Measurements from ENCODE around the gene TEAD4. TPM values are rescaled to one million over a fixed set of nuclear protein-coding genes. Genes with fewer than 3 reads are reported as not detected.

TEAD4 gene
- total and polyA plus RNA-seq, 2 experiments from 2014 or later: 5.5 to 12.7 TPM

GRCh38 chr12:2992724-2993123 lies 33.5 kb downstream of the TEAD4 start:
- TF ChIP-seq EZH2 (IDR thresholded peaks at IDR 0.05; ENCODE audit: borderline replicate concordance): no peak
- TF ChIP-seq, protein P1, sequence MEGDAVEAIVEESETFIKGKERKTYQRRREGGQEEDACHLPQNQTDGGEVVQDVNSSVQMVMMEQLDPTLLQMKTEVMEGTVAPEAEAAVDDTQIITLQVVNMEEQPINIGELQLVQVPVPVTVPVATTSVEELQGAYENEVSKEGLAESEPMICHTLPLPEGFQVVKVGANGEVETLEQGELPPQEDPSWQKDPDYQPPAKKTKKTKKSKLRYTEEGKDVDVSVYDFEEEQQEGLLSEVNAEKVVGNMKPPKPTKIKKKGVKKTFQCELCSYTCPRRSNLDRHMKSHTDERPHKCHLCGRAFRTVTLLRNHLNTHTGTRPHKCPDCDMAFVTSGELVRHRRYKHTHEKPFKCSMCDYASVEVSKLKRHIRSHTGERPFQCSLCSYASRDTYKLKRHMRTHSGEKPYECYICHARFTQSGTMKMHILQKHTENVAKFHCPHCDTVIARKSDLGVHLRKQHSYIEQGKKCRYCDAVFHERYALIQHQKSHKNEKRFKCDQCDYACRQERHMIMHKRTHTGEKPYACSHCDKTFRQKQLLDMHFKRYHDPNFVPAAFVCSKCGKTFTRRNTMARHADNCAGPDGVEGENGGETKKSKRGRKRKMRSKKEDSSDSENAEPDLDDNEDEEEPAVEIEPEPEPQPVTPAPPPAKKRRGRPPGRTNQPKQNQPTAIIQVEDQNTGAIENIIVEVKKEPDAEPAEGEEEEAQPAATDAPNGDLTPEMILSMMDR (IDR thresholded peaks at IDR 0.05; ENCODE audit: poor library complexity): no peak
- TF ChIP-seq EZH2phosphoT487 (IDR thresholded peaks at IDR 0.05; ENCODE audit: low read depth, severe bottlenecking, unreplicated experiment): no peak
- no peaks in the 10 kb centered on the region for H3K79me2 ChIP-seq
- H3K4me1 ChIP-seq (ENCODE audit: insufficient read depth): no peaks in the 10 kb centered on the region
- H3K27ac ChIP-seq: no peak overlapping the region
- H2AFZ ChIP-seq: no peak overlapping the region
- no peaks in the 10 kb centered on the region for H3K9me2 ChIP-seq (replicated peaks; ENCODE audit: insufficient read depth)
- 95% methylated on average over 5 of the region's 5 CpGs for WGBS (ENCODE audit: low lambda C conversion rate, missing lambda C conversion rate)
- H4K20me1 ChIP-seq (ENCODE audit: insufficient read depth, poor library complexity, severe bottlenecking): no peaks in the 10 kb centered on the region
- H3K4me3 ChIP-seq: no peak overlapping the region
- no peak for DNase-seq (ENCODE audit: low spot score)
- H3K9me3 ChIP-seq (ENCODE audit: low read depth): no peaks in the 10 kb centered on the region
- no peak overlapping the region for H3K4me2 ChIP-seq
- H3K36me3 ChIP-seq (replicated peaks; ENCODE audit: insufficient read depth, low read depth): no peaks in the 10 kb centered on the region
- H3K27me3 ChIP-seq: no peaks in the 10 kb centered on the region

DNA sequence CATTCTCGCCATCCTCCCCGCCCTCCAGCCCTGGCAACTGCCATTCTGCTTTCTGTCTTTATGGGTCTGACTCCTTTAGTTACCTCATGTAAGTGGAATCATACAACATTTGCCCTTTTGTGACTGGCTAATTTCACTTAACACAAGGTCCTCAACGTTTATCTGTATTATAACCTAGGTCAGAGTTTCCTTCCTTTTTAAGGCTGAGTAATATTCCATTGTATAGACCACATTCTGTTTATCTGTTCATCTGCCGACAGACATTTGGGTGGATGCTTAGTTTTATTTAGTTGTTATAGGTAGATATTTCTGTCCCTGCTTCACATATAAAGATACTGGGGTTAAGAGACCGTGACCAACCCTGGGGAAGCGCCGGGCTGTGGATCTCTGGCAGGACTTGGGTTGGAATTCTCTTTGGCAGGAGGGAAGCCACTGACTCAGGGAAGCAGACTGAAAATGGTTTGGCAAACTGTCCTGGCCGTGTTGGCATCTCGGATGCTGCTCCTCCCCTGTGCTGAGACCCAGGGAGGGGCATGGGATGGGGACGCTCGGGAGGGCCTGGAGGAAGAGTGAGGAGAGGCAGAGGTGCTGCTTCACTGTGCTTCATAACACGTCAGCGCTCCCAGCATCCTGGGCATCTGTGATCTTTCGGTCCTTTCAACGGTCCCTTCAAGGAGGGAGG lies 38.9 kb downstream of the TEAD4 start:
- H3K4me3 ChIP-seq: no peak overlapping the region
- H3K79me2 ChIP-seq: no peaks in the 10 kb centered on the region
- no peaks in the 10 kb centered on the region for H3K9me2 ChIP-seq (replicated peaks; ENCODE audit: insufficient read depth)
- no peak overlapping the region for H2AFZ ChIP-seq
- H3K27ac ChIP-seq: no peak overlapping the region
- no peaks in the 10 kb centered on the region for H3K9me3 ChIP-seq (ENCODE audit: low read depth)
- H4K20me1 ChIP-seq (ENCODE audit: insufficient read depth, poor library complexity, severe bottlenecking): no peaks in the 10 kb centered on the region
- no peak overlapping the region for H3K4me2 ChIP-seq
- TF ChIP-seq, protein P1 (IDR thresholded peaks at IDR 0.05; ENCODE audit: poor library complexity): no peak
- no peak for TF ChIP-seq EZH2 (IDR thresholded peaks at IDR 0.05; ENCODE audit: borderline replicate concordance)
- no peak for TF ChIP-seq EZH2phosphoT487 (IDR thresholded peaks at IDR 0.05; ENCODE audit: low read depth, severe bottlenecking, unreplicated experiment)
- no peaks in the 10 kb centered on the region for H3K4me1 ChIP-seq (ENCODE audit: insufficient read depth)
- no peaks in the 10 kb centered on the region for H3K27me3 ChIP-seq
- no peaks in the 10 kb centered on the region for H3K36me3 ChIP-seq (replicated peaks; ENCODE audit: insufficient read depth, low read depth)
- 95% methylated on average over 14 of the region's 15 CpGs for WGBS (ENCODE audit: low lambda C conversion rate, missing lambda C conversion rate)
- no peak for DNase-seq (ENCODE audit: low spot score)

GRCh38 chr12:2998789-2999264 lies 39.6 kb downstream of the TEAD4 start:
- no peak for DNase-seq (ENCODE audit: low spot score)
- 56% methylated on average over 11 of the region's 12 CpGs for WGBS (ENCODE audit: low lambda C conversion rate, missing lambda C conversion rate)

More at GRCh38 chr12:2998789-2999264, 39.6 kb downstream of the TEAD4 start:
- Histone ChIP-seq H3K4me1 (ENCODE audit: insufficient read depth) (no peaks in the 10 kb centered on the region), H3K27ac (no peak overlapping the region), H3K79me2 (no peaks in the 10 kb centered on the region), H3K4me3 (no peak overlapping the region), H3K4me2 (no peak overlapping the region), H4K20me1 (ENCODE audit: insufficient read depth, poor library complexity, severe bottlenecking) (no peaks in the 10 kb centered on the region), H3K9me3 (ENCODE audit: low read depth) (no peaks in the 10 kb centered on the region), H2AFZ (no peak overlapping the region), H3K36me3 (replicated peaks; ENCODE audit: insufficient read depth, low read depth) (no peaks in the 10 kb centered on the region), H3K9me2 (replicated peaks; ENCODE audit: insufficient read depth) (no peaks in the 10 kb centered on the region), H3K27me3 (no peaks in the 10 kb centered on the region)
- TF ChIP-seq, protein P1 (IDR thresholded peaks at IDR 0.05; ENCODE audit: poor library complexity): no peak
- TF ChIP-seq EZH2 (IDR thresholded peaks at IDR 0.05; ENCODE audit: borderline replicate concordance) (no peak), EZH2phosphoT487 (IDR thresholded peaks at IDR 0.05; ENCODE audit: low read depth, severe bottlenecking, unreplicated experiment) (no peak)

Data from hepatocyte (in vitro differentiated cells).